ENCODE data around the gene BLVRA.

- TF ChIP-seq CTCF (IDR thresholded peaks at IDR 0.05) (no peak), POLR2AphosphoS5 (IDR thresholded peaks at IDR 0.05; ENCODE audit: insufficient read depth in 1 of 2, low read depth in 1 of 2) (no peak), POLR2A (IDR thresholded peaks at IDR 0.05) (no peak)
Measured at GRCh38 chr7:43769791-43770465, 11.4 kb downstream of the BLVRA start.
